ENCODE results near the gene TMEM200B.

GRCh38 chr1:29152046-29152805 lies 28.5 kb upstream of the TMEM200B start:
- TF ChIP-seq POLR2A (IDR thresholded peaks at IDR 0.05; ENCODE audit: low read length) = no peak
- TF ChIP-seq GATA1 (IDR thresholded peaks at IDR 0.05; ENCODE audit: low read depth, low read length) = no peak
